H9 (cell line): ENCODE results near the gene BRAF. TPM values are rescaled to one million over a fixed set of nuclear protein-coding genes. Genes with fewer than 3 reads are reported as not detected.
A peak's percentile ranks its signal among the peaks of the same experiment; 100 is the strongest.

ENCODE experiments used
- DNase-seq: peaks from one replicate; pipeline ENCODE4 v3.0.0-alpha.2; 2017
- H2AFZ ChIP-seq: one replicate; pipeline ENCODE4 v1.6.1; 2013; ENCODE audit warnings: mild to moderate bottlenecking, low read length, control low read depth, moderate library complexity
- H2AK5ac ChIP-seq: 2 replicates; pipeline ENCODE4 v1.6.1; 2013; ENCODE audit warnings: low read length, control low read depth, mixed read lengths; ENCODE audit not compliant: insufficient read length
- H2BK120ac ChIP-seq: one replicate; pipeline ENCODE4 v1.6.1; 2013; ENCODE audit warnings: low read depth, mild to moderate bottlenecking, low read length, control low read depth, inconsistent platforms; ENCODE audit not compliant: poor library complexity, severe bottlenecking
- H2BK12ac ChIP-seq: 2 replicates; pipeline ENCODE4 v1.6.1; 2013; ENCODE audit warnings: low read length, control low read depth, mixed read lengths, low read depth; ENCODE audit not compliant: insufficient read length
- H2BK15ac ChIP-seq: 2 replicates; pipeline ENCODE4 v1.6.1; 2013; ENCODE audit warnings: low read depth, low read length, control low read depth
- H2BK20ac ChIP-seq: one replicate; pipeline ENCODE4 v1.6.1; 2013; ENCODE audit warnings: low read depth, mild to moderate bottlenecking, low read length, control low read depth, inconsistent platforms; ENCODE audit not compliant: poor library complexity, severe bottlenecking
- H2BK5ac ChIP-seq: 2 replicates; pipeline ENCODE4 v1.6.1; 2013; ENCODE audit warnings: low read length, control low read depth, mixed read lengths; ENCODE audit not compliant: insufficient read length
- H3K14ac ChIP-seq: 2 replicates; pipeline ENCODE4 v1.6.1; 2013; ENCODE audit warnings: low read length, control low read depth; ENCODE audit not compliant: insufficient read depth
- H3K18ac ChIP-seq: 2 replicates; pipeline ENCODE4 v1.6.1; 2013; ENCODE audit warnings: low read depth, mild to moderate bottlenecking, mixed read lengths, low read length, control low read depth; ENCODE audit not compliant: insufficient read length
- H3K23ac ChIP-seq: 2 replicates; pipeline ENCODE4 v1.6.1; 2013; ENCODE audit warnings: low read length, control low read depth, mixed read lengths, low read depth; ENCODE audit not compliant: insufficient read length
- H3K23me2 ChIP-seq: 2 replicates; pipeline ENCODE4 v1.6.1; 2013; ENCODE audit warnings: low read depth, mild to moderate bottlenecking, mixed read lengths, low read length, control low read depth; ENCODE audit not compliant: insufficient read length, poor library complexity, severe bottlenecking
- H3K27ac ChIP-seq: 2 replicates; pipeline ENCODE4 v1.5.1; 2013; ENCODE audit warnings: low read length, control low read depth, mixed read lengths, low read depth; ENCODE audit not compliant: insufficient read length
- H3K27me3 ChIP-seq: 2 replicates; pipeline ENCODE4 v1.6.1; 2013; ENCODE audit warnings: low read length, control low read depth, inconsistent platforms; ENCODE audit not compliant: insufficient read depth
- H3K4ac ChIP-seq: 2 replicates; pipeline ENCODE4 v1.6.1; 2013; ENCODE audit warnings: low read depth, mild to moderate bottlenecking, control low read depth, inconsistent platforms, low read length, moderate library complexity
- H3K4me1 ChIP-seq: 2 replicates; pipeline ENCODE4 v1.6.1; 2013; ENCODE audit warnings: low read length, control low read depth, inconsistent platforms; ENCODE audit not compliant: insufficient read depth
- H3K4me2 ChIP-seq: 2 replicates; pipeline ENCODE4 v1.6.1; 2013; ENCODE audit warnings: low read length, control low read depth, mixed read lengths; ENCODE audit not compliant: insufficient read length, insufficient read depth
- H3K56ac ChIP-seq: 2 replicates; pipeline ENCODE4 v1.6.1; 2013; ENCODE audit warnings: low read depth, mild to moderate bottlenecking, mixed read lengths, low read length, control low read depth; ENCODE audit not compliant: insufficient read length
- H3K79me1 ChIP-seq: 2 replicates; pipeline ENCODE4 v1.6.1; 2013; ENCODE audit warnings: low read depth, mild to moderate bottlenecking, moderate library complexity, low read length, control low read depth, inconsistent platforms; ENCODE audit not compliant: insufficient read depth, poor library complexity, severe bottlenecking
- H3K79me2 ChIP-seq: 2 replicates; pipeline ENCODE4 v1.6.1; 2013; ENCODE audit warnings: low read length, control low read depth, inconsistent platforms; ENCODE audit not compliant: insufficient read depth
- H3K9ac ChIP-seq: 2 replicates; pipeline ENCODE4 v1.6.1; 2013; ENCODE audit warnings: low read length, control low read depth, mixed read lengths; ENCODE audit not compliant: insufficient read length; ENCODE audit errors: extremely low read depth
- H3K9me3 ChIP-seq: one replicate; pipeline ENCODE4 v1.6.1; 2013; ENCODE audit warnings: low read depth, low read length, inconsistent platforms; ENCODE audit not compliant: control insufficient read depth
- H3T11ph ChIP-seq: one replicate; pipeline ENCODE4 v1.6.1; 2013; ENCODE audit warnings: mild to moderate bottlenecking, low read length, control low read depth, inconsistent platforms
- H4K20me1 ChIP-seq: one replicate; pipeline ENCODE4 v1.6.1; 2013; ENCODE audit not compliant: control insufficient read depth, insufficient read length, insufficient read depth
- H4K5ac ChIP-seq: 2 replicates; pipeline ENCODE4 v1.6.1; 2013; ENCODE audit warnings: low read depth, mild to moderate bottlenecking, mixed read lengths, low read length, control low read depth; ENCODE audit not compliant: insufficient read length
- H4K8ac ChIP-seq: replicated peaks from 2 replicates; pipeline ENCODE4 v1.6.1; 2013; ENCODE audit warnings: low read length, control low read depth, mixed read lengths, low read depth; ENCODE audit not compliant: insufficient read length
- H4K91ac ChIP-seq: 2 replicates; pipeline ENCODE4 v1.6.1; 2013; ENCODE audit warnings: low read depth, mild to moderate bottlenecking, moderate library complexity, mixed read lengths, low read length, control low read depth; ENCODE audit not compliant: insufficient read length
- H3K27ac Mint-ChIP-seq, 3 experiments: 2 replicates in 2 of 3; 3 replicates in 1 of 3; pipeline ENCODE4 v1.8.0; 2020 to 2021; ENCODE audit warnings: mixed read lengths in 3 of 3, mild to moderate bottlenecking in 1 of 3, moderate library complexity in 1 of 3
- H3K27me3 Mint-ChIP-seq: 2 replicates; pipeline ENCODE4 v1.8.0; 2021; ENCODE audit warnings: low read depth, mild to moderate bottlenecking, moderate library complexity, mixed read lengths
- H3K36me3 Mint-ChIP-seq, 3 experiments: 2 replicates in 2 of 3; 3 replicates in 1 of 3; pipeline ENCODE4 v1.8.0; 2020 to 2021; ENCODE audit warnings: low read depth in 3 of 3, mixed read lengths in 3 of 3; ENCODE audit not compliant: insufficient read depth in 1 of 3
- H3K4me1 Mint-ChIP-seq, 2 experiments: 2 replicates each; pipeline ENCODE4 v1.8.0; 2020; ENCODE audit warnings: mixed read lengths in 2 of 2
- H3K4me3 Mint-ChIP-seq, 2 experiments: 2 replicates in 1 of 2; 3 replicates in 1 of 2; pipeline ENCODE4 v1.8.0; 2020 to 2021; ENCODE audit warnings: mild to moderate bottlenecking in 2 of 2, mixed read lengths in 2 of 2, moderate library complexity in 1 of 2
- H3K9me3 Mint-ChIP-seq, 2 experiments: 2 replicates in 1 of 2; 3 replicates in 1 of 2; pipeline ENCODE4 v1.8.0; 2020; ENCODE audit warnings: mild to moderate bottlenecking in 2 of 2, mixed read lengths in 2 of 2, moderate library complexity in 1 of 2
- CTCF ChIP-seq: fragments of 200-600 bp; sonication (generic); conservative IDR thresholded peaks from 3 replicates; pipeline ENCODE4 v1.8.0; 2021; ENCODE audit warnings: antibody characterized with exemption, mild to moderate bottlenecking
- WGBS: extraction: QIAGEN DNeasy Blood & Tissue Kit; methylation state at CpG from one replicate; pipeline ENCODE4 v1.1.7; 2013; ENCODE audit warnings: missing lambda C conversion rate, low lambda C conversion rate, mixed read lengths; ENCODE audit not compliant: insufficient read length; ENCODE audit errors: extremely low coverage; 5-methylcytosine and 5-hydroxymethylcytosine counted together
- total RNA-seq: library from RNA; stranded (reverse); gene quantifications from 2 replicates; pipeline ENCODE4 v1.2.1, GENCODE V29; 2021

BRAF gene
- total RNA-seq, 1 experiment from 2014 or later = 32.9 TPM

GRCh38 chr7:140672382-140673062 lies 252.2 kb downstream of the BRAF start, which contains the start of gene ADCK2:
Gene ADCK2, plus strand, starts transcription at chr7:140672945. Its CDS starts 386 bp downstream, at chr7:140673331.
- peak; percentile 74 for DNase-seq
- no peak within 1 kb of the TSS for H4K8ac ChIP-seq
- no peaks in the 10 kb centered on the region for H4K20me1 ChIP-seq
- no peak within 1 kb of the TSS for H3K18ac ChIP-seq
- no peak within 1 kb of the TSS for H3K4ac ChIP-seq
- 0 out of 2 replicates have a peak within 1 kb of the TSS, but pooled peaks have one; percentile 0 for H3K14ac ChIP-seq
- H3K27ac ChIP-seq = no peak within 1 kb of the TSS
- H3K27me3 ChIP-seq = no peaks in the 10 kb centered on the region; the same call in 1 of the 2 replicates
- Mint-ChIP-seq H3K36me3 (peaks cover 0 to 3% (median 0%) of the 10 kb centered on the region in 3 experiments; a peak in 2 of 7 replicates), H3K4me1 (peaks cover 15 to 18% of the 10 kb centered on the region in 2 experiments), H3K27ac (peak within 1 kb of the TSS in 2 of 3 experiments; percentile 34 to 68; a peak in 3 of 7 replicates), H3K27me3 (peaks cover 3% of the 10 kb centered on the region; the same call in 1 of the 2 replicates), H3K4me3 (peak within 1 kb of the TSS; percentile 72 to 85), H3K9me3 (no peaks in the 10 kb centered on the region)
- no peaks in the 10 kb centered on the region; the same call in 1 of the 2 replicates for H3K4me1 ChIP-seq
- no CpG with 5 or more reads among the region's 41 CpGs for WGBS
- 0 out of 3 replicates have a peak, but pooled peaks have one; percentile 22 for TF ChIP-seq CTCF
- H3K9ac ChIP-seq = no peak within 1 kb of the TSS
- H3K9me3 ChIP-seq = no peaks in the 10 kb centered on the region
- H3K79me1 ChIP-seq = no peaks in the 10 kb centered on the region
- no peak within 1 kb of the TSS for H4K91ac ChIP-seq
- no peak within 1 kb of the TSS for H3K23ac ChIP-seq
- no peak within 1 kb of the TSS for H2BK15ac ChIP-seq
- H3K4me2 ChIP-seq = peak within 1 kb of the TSS; percentile 55
- no peak within 1 kb of the TSS for H3K56ac ChIP-seq
- H3T11ph ChIP-seq = no peak within 1 kb of the TSS
- H2BK120ac ChIP-seq = no peak within 1 kb of the TSS
- H2BK12ac ChIP-seq = no peak within 1 kb of the TSS
- peak within 1 kb of the TSS; percentile 85 for H2AFZ ChIP-seq
- H4K5ac ChIP-seq = no peak within 1 kb of the TSS
- no peak within 1 kb of the TSS for H2BK5ac ChIP-seq
- H3K23me2 ChIP-seq = peaks cover 6% of the 10 kb centered on the region
- H2AK5ac ChIP-seq = no peak within 1 kb of the TSS
- no peak within 1 kb of the TSS for H2BK20ac ChIP-seq
- H3K79me2 ChIP-seq = no peaks in the 10 kb centered on the region
